ENCODE measurements around the gene PTGES. TPM values are rescaled to one million over a fixed set of nuclear protein-coding genes. Genes with fewer than 3 reads are reported as not detected.

The PTGES gene
- total and polyA plus RNA-seq, 9 of the 15 experiments (the other 6 are each of a cell fraction or from before 2014, with no cell fraction given), result 0.13 TPM; not detected in 8

DNA sequence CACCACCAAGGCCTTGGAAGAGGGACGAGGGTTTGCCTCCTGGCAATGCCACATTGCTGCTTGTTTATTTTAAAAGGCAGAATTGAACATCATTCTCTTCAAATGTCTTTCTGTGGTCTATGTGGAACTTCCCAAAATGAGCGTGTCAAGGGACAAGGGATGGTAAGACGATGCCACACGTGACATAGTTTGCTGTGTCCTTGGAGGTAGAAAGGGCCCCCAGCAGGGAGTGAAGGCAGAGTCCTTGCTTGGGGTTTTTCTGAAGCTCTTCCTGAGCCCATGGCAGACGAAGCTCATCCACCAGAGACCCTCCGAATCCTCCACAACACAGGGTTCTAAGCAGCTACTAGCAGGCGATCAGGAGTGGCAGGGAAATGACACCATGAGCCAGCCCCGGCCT lies 59.1 kb downstream of the PTGES start:
- no peaks in the 10 kb centered on the region for H3K36me3 ChIP-seq (ENCODE audit: control insufficient read depth, insufficient read depth, low read length)
- FAIRE-seq, result no peak
- peaks cover 52 to 73% of the 10 kb centered on the region in 2 experiments for H3K27me3 ChIP-seq (ENCODE audit: control insufficient read depth in 2 of 2, insufficient read depth in 2 of 2, low read length in 2 of 2)
- no peak overlapping the region for H3K27ac ChIP-seq (ENCODE audit: extremely low read depth, low read depth, low read length)
- H3K9ac ChIP-seq (ENCODE audit: insufficient read depth in 1 of 2, low read depth in 2 of 2, low read length in 2 of 2), result peak overlapping the region in 1 of 2 experiments; percentile 27; a peak in 1 of 4 replicates
- ATAC-seq, result no peak
- no peak overlapping the region for H3K4me2 ChIP-seq (ENCODE audit: insufficient read depth, low read length)
- TF ChIP-seq, protein P1, sequence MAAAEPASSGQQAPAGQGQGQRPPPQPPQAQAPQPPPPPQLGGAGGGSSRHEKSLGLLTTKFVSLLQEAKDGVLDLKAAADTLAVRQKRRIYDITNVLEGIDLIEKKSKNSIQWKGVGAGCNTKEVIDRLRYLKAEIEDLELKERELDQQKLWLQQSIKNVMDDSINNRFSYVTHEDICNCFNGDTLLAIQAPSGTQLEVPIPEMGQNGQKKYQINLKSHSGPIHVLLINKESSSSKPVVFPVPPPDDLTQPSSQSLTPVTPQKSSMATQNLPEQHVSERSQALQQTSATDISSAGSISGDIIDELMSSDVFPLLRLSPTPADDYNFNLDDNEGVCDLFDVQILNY (CRISPR knock-in tag; IDR thresholded peaks at IDR 0.05), result 0 out of 2 replicates have a peak, but pooled peaks have one; percentile 31
- TF ChIP-seq KDM2B (CRISPR knock-in tag; IDR thresholded peaks at IDR 0.05) (no peak), ZNF282 (CRISPR knock-in tag; IDR thresholded peaks at IDR 0.05) (no peak), PHF8 (IDR thresholded peaks at IDR 0.05; ENCODE audit: borderline replicate concordance, low read length) (0 out of 2 replicates have a peak, but pooled peaks have one; percentile 10), FOXK1 (CRISPR knock-in tag; IDR thresholded peaks at IDR 0.05; ENCODE audit: borderline replicate concordance) (no peak)
- TF ChIP-seq, protein P2, sequence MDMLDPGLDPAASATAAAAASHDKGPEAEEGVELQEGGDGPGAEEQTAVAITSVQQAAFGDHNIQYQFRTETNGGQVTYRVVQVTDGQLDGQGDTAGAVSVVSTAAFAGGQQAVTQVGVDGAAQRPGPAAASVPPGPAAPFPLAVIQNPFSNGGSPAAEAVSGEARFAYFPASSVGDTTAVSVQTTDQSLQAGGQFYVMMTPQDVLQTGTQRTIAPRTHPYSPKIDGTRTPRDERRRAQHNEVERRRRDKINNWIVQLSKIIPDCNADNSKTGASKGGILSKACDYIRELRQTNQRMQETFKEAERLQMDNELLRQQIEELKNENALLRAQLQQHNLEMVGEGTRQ (CRISPR knock-in tag; IDR thresholded peaks at IDR 0.05), result peak; percentile 44; the same call in 1 of the 2 replicates
- TF ChIP-seq, protein P3, sequence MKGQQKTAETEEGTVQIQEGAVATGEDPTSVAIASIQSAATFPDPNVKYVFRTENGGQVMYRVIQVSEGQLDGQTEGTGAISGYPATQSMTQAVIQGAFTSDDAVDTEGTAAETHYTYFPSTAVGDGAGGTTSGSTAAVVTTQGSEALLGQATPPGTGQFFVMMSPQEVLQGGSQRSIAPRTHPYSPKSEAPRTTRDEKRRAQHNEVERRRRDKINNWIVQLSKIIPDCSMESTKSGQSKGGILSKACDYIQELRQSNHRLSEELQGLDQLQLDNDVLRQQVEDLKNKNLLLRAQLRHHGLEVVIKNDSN (CRISPR knock-in tag; IDR thresholded peaks at IDR 0.05), result peak; percentile 27; the same call in 1 of the 2 replicates
- TF ChIP-seq, protein P4, sequence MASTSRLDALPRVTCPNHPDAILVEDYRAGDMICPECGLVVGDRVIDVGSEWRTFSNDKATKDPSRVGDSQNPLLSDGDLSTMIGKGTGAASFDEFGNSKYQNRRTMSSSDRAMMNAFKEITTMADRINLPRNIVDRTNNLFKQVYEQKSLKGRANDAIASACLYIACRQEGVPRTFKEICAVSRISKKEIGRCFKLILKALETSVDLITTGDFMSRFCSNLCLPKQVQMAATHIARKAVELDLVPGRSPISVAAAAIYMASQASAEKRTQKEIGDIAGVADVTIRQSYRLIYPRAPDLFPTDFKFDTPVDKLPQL (IDR thresholded peaks at IDR 0.05; ENCODE audit: extremely low read depth, insufficient read length), result no peak
- ChIA-PET POLR2A (interaction anchor here (0.6 to 0.7 kb wide), 2 partner anchors 9 to 93 kb away, joined by 3 to 4 read pairs; no protein-coding TSS in a partner anchor), CTCF (ENCODE audit: low intra/inter-chr PET ratio) (no interaction called here)
- intact Hi-C loops (cut with micrococcal nuclease), result no loop called here
- 14% methylated on average over 8 of the region's 8 CpGs for WGBS (ENCODE audit: insufficient coverage, low coverage, missing lambda C conversion rate)
- H2AFZ ChIP-seq (ENCODE audit: low read depth, low read length), result no peak overlapping the region
- no peaks in the 10 kb centered on the region for H3K9me1 ChIP-seq (ENCODE audit: control insufficient read depth, insufficient read depth, low read length)
- no TSS peak for BruUV-seq (replicated peaks)
- H4K20me1 ChIP-seq (replicated peaks; ENCODE audit: control insufficient read depth, insufficient read depth, low read length), result 0 out of 2 replicates have a peak, but pooled peaks cover 8% of the 10 kb centered on the region
- DNase-seq (ENCODE audit: extremely low read depth in 1 of 4, low spot score in 3 of 4), result no peak
- H3K9me3 ChIP-seq (replicated peaks; ENCODE audit: control insufficient read depth, insufficient read depth, low read depth, low read length), result no peaks in the 10 kb centered on the region
- H3K4me3 ChIP-seq, result no peak overlapping the region
- in situ Hi-C loops (cut with MboI), result no loop called here
- H3K79me2 ChIP-seq (ENCODE audit: control insufficient read depth, insufficient read depth, low read length), result no peaks in the 10 kb centered on the region
- H3K4me1 ChIP-seq (replicated peaks in 1 of 2; ENCODE audit: control insufficient read depth in 2 of 2, insufficient read depth in 2 of 2, low read length in 2 of 2), result peaks cover 0 to 14% of the 10 kb centered on the region in 2 experiments; a peak in 2 of 5 replicates
